AG08396 (cell line): Measurements from ENCODE around the gene NOTCH1.
A peak's percentile ranks its signal among the peaks of the same experiment; 100 is the strongest.

ENCODE experiments used
- DNase-seq: peaks from one replicate; pipeline ENCODE4 v3.0.0; 2012; ENCODE audit warnings: low spot score, mixed read lengths

The NOTCH1 gene

DNA sequence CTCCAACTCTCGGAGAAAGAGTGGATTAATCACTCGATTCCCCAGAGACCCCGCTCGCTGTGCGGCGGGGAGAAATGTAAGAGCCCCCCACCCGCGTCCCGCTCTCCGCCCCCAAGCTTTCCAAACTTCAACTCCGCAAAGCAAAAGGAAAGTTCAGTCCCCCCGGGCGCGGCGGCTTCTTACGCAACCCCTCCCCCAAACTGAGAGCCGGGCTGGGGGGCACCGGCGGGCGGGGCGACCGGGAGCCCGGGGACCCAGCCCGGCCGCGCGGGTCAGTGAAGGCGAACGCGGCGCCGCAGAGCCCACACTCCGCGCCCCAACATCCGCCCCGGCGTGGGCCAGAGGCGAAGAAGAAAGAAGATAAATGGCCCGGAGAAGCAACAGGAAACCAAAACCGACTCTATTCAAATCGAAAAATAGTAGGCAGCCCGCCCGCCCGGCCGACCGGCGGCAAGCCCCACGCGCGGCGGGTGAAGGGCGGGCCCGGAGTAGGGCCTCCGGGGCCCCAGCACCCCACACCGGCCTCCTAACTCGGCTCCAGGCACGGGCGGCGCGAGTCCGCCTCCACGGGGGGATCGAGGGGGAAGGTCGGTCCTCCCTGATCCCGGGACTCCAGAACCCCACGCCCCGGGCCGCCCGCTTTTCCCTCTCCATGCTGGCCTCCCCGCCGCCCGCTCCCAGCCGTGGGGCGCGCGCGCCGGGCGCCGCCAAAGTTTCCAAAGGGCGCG, 720 bp downstream of the NOTCH1 start:
- peak; percentile 57 for DNase-seq

DNA sequence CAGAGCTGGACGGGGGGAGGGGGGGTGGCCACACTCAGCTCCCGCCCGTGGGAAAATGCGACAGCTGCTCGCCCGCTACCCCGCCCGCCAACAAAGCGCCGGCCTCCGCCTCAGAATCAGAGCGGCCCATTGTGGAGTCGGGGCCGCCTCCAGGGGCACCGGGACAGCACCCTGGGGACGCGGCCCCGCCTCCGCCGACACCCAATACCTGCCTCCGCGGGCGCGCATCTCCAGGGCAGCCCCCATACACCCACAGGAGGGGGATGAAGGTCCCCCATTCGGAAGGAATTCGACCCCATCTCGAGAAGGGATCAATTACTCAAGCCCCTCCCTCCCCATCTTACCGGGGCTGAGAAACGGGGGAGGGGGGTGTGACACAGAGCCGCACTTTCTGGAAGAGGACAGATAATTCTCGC, 1.3 kb downstream of the NOTCH1 start:
- peak; percentile 72 for DNase-seq

DNA sequence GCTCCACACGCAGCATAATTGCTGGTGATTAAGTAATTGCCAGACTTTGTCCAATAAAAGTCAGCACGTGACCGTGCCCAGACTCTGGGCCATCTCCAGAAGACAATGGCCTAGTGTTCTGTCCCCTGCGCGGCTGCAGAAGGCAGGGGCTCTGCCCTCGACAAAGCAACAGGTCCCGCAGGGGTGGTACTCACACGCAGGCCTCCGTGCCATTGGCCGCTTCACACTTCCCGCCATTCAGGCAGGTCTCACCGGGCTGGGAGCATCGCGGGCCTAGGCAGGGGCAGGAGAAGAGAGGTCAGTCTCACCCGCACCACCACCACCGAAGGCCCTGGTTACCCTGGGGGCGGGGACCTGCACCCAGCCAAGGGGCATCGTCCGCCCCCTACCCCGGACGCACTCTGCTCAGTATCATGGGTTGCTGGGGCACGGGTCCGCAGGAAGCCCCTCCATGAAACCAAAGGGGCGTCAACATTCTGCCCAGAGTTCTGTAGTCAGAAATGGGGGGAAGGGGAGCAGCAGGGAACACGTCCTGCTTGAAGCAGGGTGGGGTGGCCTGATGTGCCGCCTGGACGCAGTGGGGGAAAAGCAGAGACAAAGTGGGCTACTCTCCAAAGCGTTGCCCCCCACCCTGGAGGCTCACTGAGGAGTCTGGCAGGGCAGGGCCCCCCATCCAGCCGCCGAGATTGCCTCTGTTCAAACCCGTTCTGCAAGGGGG, 1.9 kb downstream of the NOTCH1 start:
- no peak for DNase-seq

DNA sequence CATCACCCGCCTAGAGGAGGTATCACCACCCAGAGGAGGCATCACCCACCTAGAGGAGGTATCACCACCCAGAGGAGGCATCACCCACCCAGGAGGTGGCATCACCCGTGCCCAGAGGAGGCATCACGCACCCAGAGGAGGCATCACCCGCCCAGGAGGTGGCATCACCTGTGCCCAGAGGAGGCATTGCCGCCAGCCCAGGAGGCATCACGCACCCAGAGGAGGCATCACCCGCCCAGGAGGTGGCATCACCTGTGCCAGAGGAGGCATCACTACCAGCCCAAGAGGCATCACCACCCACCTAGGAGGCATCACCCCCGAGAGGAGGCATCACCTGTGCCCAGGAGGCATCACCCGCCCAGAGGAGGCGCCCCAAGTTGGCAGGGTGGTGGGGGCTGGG, 2.6 kb downstream of the NOTCH1 start:
- DNase-seq, result no peak

DNA sequence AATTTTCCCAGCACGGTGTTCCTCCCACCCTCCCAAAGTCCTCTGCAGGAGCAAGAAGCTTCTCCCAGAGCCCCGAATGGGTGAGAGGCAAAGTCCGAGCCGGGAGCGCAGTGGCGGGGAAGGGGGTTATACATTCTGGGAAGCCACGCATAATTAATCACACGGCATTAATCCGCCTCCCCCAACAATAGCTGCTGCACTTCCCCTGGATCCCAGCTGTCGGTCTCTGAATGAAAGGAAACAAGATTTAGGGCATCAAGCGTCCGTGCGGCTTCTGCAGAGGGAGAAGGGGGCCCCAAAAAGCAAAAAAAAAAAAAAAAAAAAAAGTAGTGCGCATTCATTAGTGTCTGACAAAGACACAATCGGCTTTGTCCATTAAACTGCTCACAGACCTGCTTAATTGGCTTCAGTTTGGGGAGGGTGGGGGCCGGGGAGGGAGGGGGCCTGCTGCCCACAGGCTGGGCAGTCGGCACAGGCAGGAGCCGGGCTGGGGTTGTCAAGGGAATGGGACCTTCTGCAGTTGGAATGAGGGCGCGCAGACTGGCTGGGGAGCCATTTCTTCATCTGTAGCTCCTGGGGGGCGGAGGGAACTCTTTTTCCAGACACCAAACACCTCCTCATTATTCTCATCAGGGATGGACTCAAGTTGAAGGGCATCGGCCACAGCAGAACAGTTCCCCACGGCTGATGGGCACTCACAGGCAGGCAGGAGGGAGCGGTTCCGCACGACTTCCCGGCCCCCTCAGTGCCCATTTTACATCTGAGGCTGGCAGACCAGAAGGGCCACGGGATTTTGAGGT, 3.4 kb downstream of the NOTCH1 start:
- no peak for DNase-seq

DNA sequence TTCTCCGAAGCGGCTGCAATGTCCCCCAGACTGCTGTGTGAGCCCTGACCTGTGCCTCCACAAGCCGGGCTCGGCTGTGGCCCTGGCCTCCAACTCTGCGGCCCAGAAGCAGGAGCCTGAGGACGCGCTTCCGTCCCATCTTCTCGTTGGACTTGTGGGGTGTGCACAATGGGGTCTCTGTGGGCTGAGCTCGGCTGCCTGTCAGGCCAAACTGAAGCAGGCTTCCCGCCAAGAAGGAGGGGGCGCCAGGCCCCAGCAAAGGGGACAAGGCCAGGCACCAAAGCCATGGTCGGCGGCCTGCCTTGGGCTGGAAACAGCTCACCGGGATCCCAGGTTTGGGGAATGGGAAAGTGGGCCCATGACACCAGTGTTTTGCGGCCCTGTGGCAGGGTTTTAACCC, 4.1 kb downstream of the NOTCH1 start:
- no peak for DNase-seq

DNA sequence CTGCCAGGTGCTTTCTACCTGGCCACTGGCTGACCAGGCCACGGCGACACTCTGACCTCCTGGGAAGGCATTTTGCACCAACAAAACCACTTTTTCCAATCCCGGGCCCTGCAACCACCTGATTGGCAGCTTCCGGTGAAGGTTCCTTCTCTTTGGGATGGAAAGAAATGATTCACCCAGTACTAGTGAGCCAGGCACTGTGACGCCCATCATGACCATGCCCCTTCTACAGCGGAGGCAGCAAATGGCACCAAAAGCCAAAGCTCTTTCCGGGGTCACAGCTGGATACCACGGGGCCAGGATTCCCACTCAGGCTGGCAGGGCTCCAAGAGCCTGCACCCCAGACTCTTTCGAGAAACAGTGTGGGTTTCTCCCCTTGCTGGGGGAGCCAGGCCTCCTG, 4.7 kb downstream of the NOTCH1 start:
- DNase-seq, result no peak

DNA sequence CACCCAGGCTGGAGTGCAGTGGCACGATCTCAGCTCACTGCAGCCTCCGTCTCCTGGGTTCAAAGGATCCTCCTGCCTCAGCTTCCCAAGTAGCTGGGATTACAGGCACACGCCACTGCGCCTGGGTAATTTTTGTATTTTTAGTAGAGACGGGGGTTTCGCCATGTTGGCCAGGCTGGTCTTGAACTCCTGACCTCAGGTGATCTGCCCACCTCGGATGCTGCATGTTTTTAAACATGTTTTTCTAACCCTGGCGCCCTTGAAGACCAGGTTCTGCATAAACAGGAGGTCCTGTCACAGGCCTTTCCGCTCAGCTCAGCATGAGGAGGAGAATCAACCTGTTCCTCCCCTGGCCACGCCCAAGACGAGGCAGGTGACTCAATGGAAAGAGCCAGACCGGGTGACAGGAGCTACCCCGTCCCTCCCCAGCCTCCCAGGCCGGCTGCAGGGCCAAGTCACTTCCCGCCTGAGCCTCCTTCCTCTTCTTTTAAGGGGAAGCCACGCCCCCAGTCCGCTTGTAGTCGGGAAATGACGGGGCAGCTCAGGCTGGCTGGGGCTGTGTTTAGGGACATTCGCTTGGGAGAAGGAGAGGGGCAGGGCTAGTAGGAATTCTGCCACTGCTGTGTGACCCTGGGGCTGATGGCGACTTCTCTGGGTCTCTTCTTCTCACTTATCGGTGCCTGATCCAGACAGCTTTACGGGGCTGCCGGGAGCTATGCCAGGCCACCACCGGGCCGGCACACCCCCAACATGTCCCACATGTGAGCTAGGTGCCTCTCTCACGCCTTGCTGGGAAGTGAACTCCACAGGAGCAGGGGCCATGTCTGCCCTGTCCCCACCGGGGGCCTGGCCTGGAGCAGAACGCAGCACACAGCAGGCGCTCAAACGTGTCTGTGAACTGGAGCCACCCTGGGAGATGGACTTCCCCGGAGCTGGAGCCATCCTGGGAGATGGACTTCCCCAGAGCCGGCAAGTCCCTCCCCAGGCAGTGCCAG, 6.1 kb downstream of the NOTCH1 start:
- no peak for DNase-seq

DNA sequence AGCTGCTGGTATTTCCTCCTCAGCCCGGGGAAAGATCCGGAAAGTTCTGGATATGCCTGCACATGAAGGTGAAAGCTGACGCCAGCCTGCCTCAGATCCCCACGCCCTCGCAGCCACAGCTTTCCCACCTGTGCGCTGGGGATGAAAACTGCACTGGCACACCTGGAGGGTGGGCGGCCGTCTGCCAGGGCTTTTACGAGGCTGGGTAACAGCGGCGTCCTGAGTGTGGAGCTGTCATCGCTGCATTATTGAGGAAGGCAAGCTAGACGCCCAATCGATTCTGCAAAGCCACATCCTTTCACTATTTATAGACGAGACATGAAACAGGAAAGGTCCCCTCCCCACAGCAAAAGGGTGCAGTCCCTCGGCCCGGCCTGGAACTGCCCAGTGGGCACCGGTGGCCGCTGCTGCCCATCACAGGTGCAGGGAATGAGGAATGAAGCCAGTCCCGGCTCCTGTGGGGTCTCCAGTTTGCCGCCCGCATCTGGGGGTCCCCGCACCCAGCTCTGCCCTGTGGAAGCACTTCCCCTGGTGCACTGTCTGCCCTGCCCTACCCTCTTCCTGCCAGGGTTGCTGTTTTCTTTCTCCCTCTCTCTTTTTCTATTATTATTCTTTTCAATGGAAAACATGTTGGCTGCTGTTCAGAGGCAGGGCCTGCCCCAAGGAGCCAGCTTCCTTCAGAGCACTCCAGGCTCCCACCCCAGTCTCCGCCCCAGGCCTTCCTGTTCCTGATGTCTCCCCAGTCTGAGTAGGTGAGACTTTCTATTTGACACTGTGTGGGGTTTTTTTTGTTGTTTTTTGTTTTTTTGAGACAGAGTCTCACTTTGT, 7.0 kb downstream of the NOTCH1 start:
- DNase-seq, result no peak

DNA sequence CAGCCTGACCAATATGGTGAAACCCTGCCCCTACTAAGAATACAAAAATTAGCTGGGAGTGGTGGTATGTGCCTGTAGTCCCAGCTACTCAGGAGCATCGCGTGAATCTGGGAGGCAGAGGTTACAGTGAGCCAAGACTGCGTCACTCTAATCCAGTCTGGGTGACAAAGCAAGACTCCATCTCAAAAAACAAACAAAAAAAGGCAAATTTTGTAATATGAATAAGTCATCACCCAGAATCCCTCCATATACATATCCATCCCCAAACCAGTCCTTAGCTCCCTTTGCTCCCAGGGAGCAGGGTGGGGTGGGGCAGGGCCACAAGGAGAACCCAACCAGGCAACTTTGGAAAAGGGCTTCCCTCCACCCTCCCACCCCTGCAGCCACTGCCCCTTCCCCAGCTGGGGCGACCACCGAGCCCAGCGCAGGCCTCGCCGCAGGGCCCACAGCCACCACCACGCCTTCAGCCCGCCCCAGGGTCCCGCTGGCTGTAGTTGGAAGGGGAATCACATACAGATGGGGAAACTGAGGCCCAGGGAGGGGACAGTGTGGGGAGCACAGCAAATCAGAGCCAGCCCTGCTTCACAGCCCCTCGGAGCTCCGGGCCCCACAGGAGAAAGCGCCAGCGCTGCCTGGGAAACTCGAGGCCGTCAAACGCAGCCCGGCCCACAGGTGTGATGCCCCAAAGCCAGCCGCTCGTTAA, 7.8 kb downstream of the NOTCH1 start:
- DNase-seq, result no peak

DNA sequence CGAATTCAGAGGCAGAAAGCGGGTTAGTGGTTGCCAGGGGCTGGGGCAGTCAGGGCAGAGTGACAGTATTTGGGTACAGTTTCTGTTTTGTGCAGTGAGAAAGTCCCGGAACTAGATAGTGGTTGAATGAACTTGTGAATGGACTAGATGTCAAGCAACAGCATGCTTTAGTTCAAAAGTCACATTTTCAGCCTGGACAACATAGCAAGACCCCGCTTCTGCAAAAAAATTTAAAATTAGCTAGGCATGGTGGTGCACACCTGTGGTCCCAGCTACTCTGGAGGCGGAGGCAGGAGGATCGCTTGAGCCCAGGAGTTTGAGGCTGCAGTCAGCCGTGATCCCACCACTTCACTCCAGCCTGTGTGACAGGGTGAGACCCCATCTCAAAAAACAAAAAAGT, 8.4 kb downstream of the NOTCH1 start:
- DNase-seq, result no peak

DNA sequence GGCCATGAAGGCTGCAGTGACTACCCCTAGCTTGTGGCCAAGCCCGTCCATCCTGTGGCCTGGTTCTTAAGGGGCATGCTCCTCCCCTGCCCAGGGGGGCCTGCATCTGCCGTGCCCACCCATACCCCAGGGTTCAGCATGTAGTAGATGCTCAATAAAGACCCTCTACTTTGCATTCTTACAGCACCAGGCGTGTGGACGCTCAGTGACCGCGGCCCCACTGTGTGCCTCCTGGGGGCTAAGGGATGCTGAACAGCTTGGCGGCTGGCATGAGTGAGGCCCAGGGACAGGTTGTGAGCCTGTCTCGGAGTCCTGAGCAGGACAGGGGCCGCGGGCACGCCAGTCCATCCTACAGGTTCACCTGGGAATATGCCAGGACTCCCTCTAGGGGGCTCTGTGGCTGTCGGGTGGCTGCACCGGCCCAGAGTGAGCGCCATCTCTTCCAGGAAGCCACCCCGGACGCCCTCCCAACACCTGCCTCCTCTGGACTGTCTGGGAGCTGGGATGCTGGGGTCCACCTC, 9.1 kb downstream of the NOTCH1 start:
- DNase-seq, result no peak

DNA sequence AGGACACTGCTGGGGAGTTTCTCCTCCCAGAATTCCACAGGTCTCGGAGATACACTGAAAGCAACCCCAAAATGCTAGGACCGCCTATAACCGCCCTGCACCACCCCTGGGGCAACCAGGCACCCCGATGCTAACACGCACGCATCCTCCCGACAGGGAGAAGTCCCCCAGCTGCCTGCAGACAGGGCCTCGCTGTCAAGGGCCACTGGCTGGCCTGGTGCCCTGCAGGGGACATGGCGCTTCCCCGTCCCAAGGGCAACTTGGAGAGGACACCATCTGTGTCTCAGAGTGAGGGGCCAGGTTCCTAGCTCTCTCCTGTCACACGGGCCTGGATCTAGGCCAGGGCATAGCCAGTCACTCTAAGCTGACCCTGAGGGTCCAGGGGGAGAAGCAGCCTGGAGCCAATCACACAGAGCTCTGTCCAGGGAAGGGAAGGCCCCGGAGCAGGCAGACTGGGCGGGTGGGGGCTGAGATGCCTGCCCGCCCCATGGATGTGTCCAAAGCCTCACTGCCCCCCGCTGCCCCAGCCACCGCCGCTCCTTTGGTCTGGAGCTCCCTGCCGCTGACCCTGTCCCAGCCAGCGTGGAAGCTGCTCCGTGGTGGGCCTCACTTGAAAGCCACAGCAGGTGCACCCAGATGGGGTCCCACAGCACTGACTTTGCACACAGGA, 9.7 kb downstream of the NOTCH1 start:
- DNase-seq, result no peak

DNA sequence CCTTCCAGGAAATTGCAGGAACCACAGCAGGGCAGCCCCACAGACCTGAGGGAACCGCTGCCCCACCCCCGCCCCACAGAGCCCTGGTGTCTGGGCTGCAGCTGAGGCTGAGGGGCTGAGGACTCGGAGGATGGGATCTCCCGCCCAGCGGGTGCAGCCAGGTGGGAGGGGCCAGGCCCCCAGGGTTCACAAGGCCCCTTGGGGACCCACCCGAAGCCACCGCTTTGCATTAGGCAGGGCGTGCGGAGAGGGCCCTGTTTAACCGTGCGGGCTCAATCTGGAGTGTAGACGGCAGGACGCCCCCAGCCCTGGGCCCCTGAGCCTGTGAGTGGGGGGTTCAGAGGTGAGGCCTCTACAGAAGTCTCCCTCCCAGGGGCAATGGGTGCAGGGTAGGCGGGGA, 10.8 kb downstream of the NOTCH1 start:
- DNase-seq, result no peak

DNA sequence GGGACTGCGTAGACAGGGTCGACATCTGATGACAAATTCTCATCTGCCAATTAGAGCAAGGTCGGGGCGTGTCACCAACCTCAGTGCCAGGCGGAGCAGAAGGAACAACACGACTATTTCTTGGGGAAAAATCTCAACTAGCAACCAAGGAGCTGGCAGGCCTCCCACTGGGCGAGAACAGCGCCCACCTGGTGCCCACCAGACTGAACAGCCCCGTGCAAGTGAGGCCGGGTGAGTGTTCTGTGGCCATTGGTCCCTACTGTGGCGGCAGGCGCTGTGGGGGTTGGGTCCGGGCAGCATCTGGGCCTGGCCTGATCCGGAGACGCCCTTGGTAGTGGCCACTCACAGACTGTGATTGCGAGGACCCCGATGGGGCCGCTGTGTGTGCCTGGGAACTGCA, 11.5 kb downstream of the NOTCH1 start:
- DNase-seq, result no peak

DNA sequence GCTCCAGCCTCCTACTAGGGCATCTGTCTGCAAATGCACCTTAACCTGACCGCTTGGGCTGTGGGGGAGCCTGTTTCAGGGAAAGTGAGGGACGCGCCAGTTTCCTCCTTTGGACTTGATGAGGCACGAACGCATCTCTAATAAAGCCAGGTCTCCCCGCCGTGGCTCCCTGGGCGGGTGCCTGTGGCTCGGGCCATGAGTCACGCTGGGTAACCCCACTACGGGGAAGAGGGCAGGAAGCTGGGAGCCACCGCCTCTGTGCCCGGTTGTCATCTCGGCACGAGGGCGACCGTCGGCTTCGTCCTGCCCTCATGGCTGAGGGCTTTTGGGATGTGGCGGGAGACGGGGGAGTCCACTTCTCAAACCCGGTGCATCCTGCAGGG, 12.1 kb downstream of the NOTCH1 start:
- no peak for DNase-seq

DNA sequence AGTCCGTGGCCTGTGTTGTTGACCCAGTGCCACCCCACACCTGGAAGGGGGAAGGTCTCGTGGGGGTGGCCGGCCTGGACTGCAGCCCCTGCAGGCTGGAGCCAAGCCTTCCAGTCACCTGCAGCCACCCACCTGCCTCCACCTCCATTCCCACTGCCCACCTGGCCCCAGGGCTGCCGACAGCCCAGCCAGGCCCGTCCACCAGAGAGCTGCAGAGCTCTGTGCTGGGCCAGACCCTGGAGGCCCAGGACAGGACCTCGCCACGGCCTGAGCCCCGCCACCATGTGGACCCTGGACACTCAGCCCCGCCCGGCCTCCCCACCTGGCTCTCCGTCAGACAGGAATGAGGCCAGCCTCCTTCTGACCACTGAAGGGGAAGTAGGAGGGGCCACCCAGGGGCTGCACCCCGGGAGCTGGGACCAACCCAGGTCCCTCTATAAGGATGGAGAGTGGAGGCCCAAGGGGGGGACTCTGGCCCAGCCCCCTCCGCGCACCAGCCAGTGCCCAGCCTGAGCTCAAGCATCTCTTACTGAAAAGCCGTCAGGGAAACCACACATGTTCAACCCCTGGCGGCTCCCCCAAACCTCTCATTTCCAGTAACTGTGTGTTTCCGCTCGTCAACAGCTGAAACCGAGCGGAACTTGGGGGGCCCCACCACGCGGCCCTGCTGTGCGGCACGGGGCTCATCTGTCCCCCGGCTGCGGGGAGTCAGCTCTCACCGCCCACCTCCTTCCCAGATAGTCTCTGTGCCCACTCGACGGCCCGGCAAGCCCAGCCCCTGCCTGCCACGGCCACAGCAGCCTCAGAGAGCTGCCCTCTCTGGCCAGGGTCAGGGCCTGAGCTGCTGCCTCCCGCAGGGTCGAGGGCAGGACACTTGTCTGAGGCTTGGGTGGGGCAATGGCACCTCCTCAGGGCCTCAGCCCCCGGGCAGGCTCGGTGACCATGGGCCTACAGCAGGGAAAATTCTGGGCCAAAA, 12.8 kb downstream of the NOTCH1 start:
- no peak for DNase-seq
